ENCODE measurements around the gene OSBP2. TPM values are rescaled to one million over a fixed set of nuclear protein-coding genes. Genes with fewer than 3 reads are reported as not detected.

Gene OSBP2
- total and polyA plus RNA-seq, 2 of the 13 experiments (the other 11 are each of a cell fraction or from before 2014, with no cell fraction given) = 5.0 to 7.7 TPM

DNA sequence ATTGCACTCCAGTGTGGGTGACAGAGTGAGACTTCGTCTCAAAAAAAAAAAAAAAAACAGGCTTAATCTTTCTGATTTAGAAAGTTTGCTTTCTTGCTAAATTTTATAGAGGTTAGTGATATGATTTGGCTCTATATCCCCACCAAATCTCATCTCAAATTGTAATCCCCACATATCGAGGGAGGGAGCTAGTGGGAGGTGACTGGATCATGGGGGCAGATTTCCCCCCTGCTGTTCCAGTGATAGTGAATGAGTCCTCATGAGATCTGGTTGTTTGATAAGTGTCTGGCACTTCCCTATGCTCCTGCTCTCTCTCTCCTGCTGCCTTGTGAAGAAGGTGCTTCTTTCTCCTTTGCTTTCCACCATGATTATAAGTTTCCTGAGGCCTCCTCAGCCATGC is 90.9 kb downstream of the OSBP2 start (continued):
- no peak for TF ChIP-seq HNRNPLL (IDR thresholded peaks at IDR 0.05; ENCODE audit: low read depth, low read length, poor library complexity, severe bottlenecking)

DNA sequence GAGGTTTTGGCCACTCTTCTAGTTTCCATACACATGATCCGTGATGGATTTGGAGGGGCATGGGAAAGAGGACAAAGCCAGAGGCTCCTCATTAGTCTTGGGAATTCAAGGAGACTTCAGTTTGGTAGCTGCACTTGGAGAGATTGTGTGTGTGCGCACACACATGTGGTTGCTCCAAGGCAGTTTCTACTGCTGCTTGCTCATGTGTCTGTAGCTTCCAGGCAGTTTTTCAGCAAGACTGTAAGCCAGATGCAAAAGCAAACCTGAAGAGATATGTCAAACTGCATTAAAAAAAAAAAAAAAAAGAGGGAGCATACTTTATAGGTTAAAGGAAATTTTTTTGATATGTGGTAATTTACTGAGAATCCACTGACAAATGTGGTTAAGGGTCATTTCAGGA is 95.7 kb downstream of the OSBP2 start:
- in situ Hi-C loops (cut with HindIII; ENCODE audit: extremely low pct_ligation_motif_present, low pct_unique_long_range_greater_than_20kb) (no loop called here), intact Hi-C loops (cut with micrococcal nuclease; ENCODE audit: unreplicated experiment) (no loop called here)
- Histone ChIP-seq H3K36me3 (replicated peaks in 1 of 2; ENCODE audit: control insufficient read depth in 1 of 2, insufficient read depth in 2 of 2, low read length in 2 of 2) (no peaks in the 10 kb centered on the region), H4K20me1 (ENCODE audit: insufficient read depth, low read length) (no peaks in the 10 kb centered on the region), H2AFZ (ENCODE audit: low read length) (no peak overlapping the region), H3K4me3 (replicated peaks in 1 of 3; ENCODE audit: insufficient read depth in 1 of 3, low read depth in 2 of 3, low read length in 3 of 3) (no peak overlapping the region), H3K9me3 (ENCODE audit: low read length) (no peaks in the 10 kb centered on the region), H3K79me2 (ENCODE audit: insufficient read depth, low read length) (no peaks in the 10 kb centered on the region), H3K27ac (ENCODE audit: extremely low read length, insufficient read depth, low read length) (no peak overlapping the region), H3K27me3 (ENCODE audit: control insufficient read depth in 1 of 2, insufficient read depth in 2 of 2, low read length in 2 of 2) (no peaks in the 10 kb centered on the region; a peak in 1 of 5 replicates), H3K9ac (ENCODE audit: insufficient read depth, low read depth, low read length) (no peak overlapping the region), H3K4me2 (ENCODE audit: low read depth, low read length) (no peak overlapping the region), H3K4me1 (ENCODE audit: insufficient read depth, low read length) (no peaks in the 10 kb centered on the region)
- ATAC-seq (no peak), FAIRE-seq (no peak), DNase-seq (ENCODE audit: low spot score) (no peak)
- CTCF ChIA-PET (ENCODE audit: low intra/inter-chr PET ratio, low total read pairs) = no interaction called here
- 50% methylated on average over 2 of the region's 2 CpGs for WGBS (ENCODE audit: low lambda C conversion rate)
- POLR2A ChIA-PET = no interaction called here
- BruUV-seq (replicated peaks) = no TSS peak
- TF ChIP-seq, protein P1, sequence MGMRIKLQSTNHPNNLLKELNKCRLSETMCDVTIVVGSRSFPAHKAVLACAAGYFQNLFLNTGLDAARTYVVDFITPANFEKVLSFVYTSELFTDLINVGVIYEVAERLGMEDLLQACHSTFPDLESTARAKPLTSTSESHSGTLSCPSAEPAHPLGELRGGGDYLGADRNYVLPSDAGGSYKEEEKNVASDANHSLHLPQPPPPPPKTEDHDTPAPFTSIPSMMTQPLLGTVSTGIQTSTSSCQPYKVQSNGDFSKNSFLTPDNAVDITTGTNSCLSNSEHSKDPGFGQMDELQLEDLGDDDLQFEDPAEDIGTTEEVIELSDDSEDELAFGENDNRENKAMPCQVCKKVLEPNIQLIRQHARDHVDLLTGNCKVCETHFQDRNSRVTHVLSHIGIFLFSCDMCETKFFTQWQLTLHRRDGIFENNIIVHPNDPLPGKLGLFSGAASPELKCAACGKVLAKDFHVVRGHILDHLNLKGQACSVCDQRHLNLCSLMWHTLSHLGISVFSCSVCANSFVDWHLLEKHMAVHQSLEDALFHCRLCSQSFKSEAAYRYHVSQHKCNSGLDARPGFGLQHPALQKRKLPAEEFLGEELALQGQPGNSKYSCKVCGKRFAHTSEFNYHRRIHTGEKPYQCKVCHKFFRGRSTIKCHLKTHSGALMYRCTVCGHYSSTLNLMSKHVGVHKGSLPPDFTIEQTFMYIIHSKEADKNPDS (CRISPR knock-in tag; IDR thresholded peaks at IDR 0.05) = no peak
- TF ChIP-seq BRCA1 (CRISPR knock-in tag; IDR thresholded peaks at IDR 0.05) (no peak), AGO2 (optimal IDR thresholded peaks at IDR 0.05; ENCODE audit: low read depth, low read length) (no peak), ZNF674 (CRISPR knock-in tag; IDR thresholded peaks at IDR 0.05; ENCODE audit: low read depth) (no peak), ZNF354B (CRISPR knock-in tag; IDR thresholded peaks at IDR 0.05) (no peak), ATRX (CRISPR knock-in tag; IDR thresholded peaks at IDR 0.05; ENCODE audit: borderline replicate concordance) (no peak), RFX1 (IDR thresholded peaks at IDR 0.05) (no peak), MLLT10 (CRISPR knock-in tag; IDR thresholded peaks at IDR 0.05) (no peak), ZNF629 (CRISPR knock-in tag; conservative IDR thresholded peaks at IDR 0.05) (no peak)
- TF ChIP-seq, protein P2, sequence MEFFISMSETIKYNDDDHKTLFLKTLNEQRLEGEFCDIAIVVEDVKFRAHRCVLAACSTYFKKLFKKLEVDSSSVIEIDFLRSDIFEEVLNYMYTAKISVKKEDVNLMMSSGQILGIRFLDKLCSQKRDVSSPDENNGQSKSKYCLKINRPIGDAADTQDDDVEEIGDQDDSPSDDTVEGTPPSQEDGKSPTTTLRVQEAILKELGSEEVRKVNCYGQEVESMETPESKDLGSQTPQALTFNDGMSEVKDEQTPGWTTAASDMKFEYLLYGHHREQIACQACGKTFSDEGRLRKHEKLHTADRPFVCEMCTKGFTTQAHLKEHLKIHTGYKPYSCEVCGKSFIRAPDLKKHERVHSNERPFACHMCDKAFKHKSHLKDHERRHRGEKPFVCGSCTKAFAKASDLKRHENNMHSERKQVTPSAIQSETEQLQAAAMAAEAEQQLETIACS (CRISPR knock-in tag; IDR thresholded peaks at IDR 0.05) = no peak
- TF ChIP-seq, protein P3, sequence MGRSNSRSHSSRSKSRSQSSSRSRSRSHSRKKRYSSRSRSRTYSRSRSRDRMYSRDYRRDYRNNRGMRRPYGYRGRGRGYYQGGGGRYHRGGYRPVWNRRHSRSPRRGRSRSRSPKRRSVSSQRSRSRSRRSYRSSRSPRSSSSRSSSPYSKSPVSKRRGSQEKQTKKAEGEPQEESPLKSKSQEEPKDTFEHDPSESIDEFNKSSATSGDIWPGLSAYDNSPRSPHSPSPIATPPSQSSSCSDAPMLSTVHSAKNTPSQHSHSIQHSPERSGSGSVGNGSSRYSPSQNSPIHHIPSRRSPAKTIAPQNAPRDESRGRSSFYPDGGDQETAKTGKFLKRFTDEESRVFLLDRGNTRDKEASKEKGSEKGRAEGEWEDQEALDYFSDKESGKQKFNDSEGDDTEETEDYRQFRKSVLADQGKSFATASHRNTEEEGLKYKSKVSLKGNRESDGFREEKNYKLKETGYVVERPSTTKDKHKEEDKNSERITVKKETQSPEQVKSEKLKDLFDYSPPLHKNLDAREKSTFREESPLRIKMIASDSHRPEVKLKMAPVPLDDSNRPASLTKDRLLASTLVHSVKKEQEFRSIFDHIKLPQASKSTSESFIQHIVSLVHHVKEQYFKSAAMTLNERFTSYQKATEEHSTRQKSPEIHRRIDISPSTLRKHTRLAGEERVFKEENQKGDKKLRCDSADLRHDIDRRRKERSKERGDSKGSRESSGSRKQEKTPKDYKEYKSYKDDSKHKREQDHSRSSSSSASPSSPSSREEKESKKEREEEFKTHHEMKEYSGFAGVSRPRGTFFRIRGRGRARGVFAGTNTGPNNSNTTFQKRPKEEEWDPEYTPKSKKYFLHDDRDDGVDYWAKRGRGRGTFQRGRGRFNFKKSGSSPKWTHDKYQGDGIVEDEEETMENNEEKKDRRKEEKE (IDR thresholded peaks at IDR 0.05) = no peak
- TF ChIP-seq, protein P4, sequence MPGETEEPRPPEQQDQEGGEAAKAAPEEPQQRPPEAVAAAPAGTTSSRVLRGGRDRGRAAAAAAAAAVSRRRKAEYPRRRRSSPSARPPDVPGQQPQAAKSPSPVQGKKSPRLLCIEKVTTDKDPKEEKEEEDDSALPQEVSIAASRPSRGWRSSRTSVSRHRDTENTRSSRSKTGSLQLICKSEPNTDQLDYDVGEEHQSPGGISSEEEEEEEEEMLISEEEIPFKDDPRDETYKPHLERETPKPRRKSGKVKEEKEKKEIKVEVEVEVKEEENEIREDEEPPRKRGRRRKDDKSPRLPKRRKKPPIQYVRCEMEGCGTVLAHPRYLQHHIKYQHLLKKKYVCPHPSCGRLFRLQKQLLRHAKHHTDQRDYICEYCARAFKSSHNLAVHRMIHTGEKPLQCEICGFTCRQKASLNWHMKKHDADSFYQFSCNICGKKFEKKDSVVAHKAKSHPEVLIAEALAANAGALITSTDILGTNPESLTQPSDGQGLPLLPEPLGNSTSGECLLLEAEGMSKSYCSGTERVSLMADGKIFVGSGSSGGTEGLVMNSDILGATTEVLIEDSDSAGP (CRISPR knock-in tag; IDR thresholded peaks at IDR 0.05; ENCODE audit: borderline replicate concordance) = no peak
- TF ChIP-seq, protein P5, sequence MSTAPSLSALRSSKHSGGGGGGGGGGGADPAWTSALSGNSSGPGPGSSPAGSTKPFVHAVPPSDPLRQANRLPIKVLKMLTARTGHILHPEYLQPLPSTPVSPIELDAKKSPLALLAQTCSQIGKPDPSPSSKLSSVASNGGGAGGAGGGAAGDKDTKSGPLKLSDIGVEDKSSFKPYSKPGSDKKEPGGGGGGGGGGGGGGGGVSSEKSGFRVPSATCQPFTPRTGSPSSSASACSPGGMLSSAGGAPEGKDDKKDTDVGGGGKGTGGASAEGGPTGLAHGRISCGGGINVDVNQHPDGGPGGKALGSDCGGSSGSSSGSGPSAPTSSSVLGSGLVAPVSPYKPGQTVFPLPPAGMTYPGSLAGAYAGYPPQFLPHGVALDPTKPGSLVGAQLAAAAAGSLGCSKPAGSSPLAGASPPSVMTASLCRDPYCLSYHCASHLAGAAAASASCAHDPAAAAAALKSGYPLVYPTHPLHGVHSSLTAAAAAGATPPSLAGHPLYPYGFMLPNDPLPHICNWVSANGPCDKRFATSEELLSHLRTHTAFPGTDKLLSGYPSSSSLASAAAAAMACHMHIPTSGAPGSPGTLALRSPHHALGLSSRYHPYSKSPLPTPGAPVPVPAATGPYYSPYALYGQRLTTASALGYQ (CRISPR knock-in tag; IDR thresholded peaks at IDR 0.05) = no peak
